Epithelial cell of esophagus (primary cell): ENCODE results near the gene CPED1.

Experiments
- DNase-seq: peaks from one replicate; pipeline ENCODE4 v3.0.0; 2010; ENCODE audit warnings: low read depth
- H3K4me3 ChIP-seq: 2 replicates; pipeline ENCODE4 v1.5.1; 2011; ENCODE audit warnings: mild to moderate bottlenecking, low read length, control low read depth
- TF ChIP-seq, protein P1 (sequence below): IDR thresholded peaks from 2 replicates; pipeline ENCODE4 v1.5.1; 2011; ENCODE audit warnings: low read depth, mild to moderate bottlenecking, low read length, control low read depth, inconsistent platforms; ENCODE audit not compliant: insufficient read depth; ENCODE audit errors: missing control alignments

The CPED1 gene

DNA sequence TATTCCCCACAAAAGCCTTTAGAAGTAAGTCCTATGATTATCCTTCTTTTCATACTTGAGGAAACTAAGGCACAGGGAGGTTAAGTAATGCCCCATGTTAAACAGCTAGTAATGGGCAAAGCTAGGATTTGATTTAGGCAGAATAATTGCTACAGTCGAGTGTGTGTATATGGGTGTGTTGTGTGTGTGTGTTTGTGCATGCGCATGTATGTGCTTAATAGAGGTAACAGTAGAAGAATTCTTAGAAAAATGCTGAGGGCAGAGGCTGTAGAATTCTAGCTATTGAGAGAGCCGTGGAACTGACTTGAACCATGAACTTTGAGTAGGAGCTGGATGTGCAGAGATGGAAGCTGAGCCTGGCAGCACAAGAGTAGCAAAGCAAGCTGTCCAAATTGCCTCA lies 208.9 kb downstream of the CPED1 start:
- TF ChIP-seq, protein P1, sequence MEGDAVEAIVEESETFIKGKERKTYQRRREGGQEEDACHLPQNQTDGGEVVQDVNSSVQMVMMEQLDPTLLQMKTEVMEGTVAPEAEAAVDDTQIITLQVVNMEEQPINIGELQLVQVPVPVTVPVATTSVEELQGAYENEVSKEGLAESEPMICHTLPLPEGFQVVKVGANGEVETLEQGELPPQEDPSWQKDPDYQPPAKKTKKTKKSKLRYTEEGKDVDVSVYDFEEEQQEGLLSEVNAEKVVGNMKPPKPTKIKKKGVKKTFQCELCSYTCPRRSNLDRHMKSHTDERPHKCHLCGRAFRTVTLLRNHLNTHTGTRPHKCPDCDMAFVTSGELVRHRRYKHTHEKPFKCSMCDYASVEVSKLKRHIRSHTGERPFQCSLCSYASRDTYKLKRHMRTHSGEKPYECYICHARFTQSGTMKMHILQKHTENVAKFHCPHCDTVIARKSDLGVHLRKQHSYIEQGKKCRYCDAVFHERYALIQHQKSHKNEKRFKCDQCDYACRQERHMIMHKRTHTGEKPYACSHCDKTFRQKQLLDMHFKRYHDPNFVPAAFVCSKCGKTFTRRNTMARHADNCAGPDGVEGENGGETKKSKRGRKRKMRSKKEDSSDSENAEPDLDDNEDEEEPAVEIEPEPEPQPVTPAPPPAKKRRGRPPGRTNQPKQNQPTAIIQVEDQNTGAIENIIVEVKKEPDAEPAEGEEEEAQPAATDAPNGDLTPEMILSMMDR, result no peak
- DNase-seq, result no peak
- H3K4me3 ChIP-seq, result no peak overlapping the region

DNA sequence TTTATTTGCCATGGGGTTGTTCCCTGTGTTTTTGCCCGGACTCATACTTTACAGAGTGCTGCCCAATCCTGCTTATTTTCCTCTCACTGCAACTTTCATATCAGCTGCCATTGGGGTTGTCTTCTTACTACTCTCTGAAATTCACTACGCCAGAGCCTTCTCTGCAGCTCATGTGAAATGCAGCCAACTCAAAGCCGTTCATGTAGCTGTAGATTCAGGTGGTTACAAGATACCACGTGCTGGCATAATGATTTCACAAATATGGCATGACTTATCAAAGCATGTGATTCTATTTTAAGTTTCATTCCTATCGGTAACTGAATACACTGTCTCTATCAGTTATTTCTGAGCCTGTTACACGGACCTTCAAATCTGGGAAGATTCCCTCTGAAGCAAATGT lies 210.0 kb downstream of the CPED1 start:
- no peak for DNase-seq
- TF ChIP-seq, protein P1, result no peak
- no peak overlapping the region for H3K4me3 ChIP-seq

DNA sequence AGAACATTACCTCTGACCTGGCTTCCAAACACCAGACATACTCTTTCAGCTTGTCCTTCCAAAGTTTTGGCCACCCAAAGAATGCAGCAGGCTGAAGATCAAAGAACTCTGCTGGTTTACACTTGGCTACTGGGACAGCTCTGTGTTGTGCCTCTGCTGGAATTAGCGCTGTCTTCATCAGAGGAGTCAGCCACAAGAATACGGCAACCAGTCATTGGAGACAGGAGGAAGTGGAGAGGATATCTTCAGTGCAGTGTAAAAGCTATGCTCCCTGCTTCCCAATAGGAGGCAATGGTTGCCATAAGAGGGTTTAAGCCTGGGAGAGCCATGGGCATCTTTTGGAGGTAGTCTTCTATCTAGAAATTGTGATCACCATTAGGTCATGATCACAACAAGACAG lies 213.6 kb downstream of the CPED1 start:
- no peak for DNase-seq
- TF ChIP-seq, protein P1, result no peak
- H3K4me3 ChIP-seq, result no peak overlapping the region

DNA sequence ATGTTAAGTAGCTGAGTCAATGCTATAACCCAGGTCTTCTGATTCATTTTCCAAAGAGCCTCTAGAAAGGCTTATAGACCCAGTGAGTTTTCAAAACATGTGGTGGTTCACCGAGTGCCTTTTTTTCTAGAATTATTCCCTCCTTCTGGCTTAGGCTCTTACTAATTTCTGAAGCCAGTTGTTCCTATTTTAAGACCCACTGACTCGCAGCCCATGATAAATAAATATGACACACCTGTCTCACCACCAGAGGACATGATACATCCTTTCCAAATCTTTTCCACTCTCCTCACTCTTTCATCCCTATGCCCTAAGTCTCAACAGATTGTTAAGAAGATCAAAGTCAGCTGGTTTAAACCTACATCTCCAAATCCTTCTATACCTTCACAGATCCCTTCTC lies 214.3 kb downstream of the CPED1 start:
- H3K4me3 ChIP-seq, result no peak overlapping the region
- peak; percentile 13 for DNase-seq
- TF ChIP-seq, protein P1, result no peak

DNA sequence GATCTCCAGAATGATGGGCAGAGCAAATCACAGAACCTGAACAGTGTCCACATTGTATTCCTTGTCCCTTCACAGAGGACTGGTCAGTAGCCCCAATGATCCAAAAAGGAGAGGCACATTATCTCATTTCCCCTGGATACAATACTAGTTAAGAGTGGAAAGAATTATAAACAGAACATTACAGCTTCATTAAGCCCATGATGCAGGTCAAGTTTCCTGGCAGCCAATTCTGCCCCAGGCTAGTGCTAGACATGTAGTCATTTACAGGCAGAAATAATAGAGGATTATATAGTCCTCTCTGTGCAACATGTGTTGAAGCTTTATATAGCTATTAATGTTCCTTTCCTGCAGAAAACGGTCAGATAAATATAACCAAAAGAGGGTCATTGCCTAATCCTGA lies 216.0 kb downstream of the CPED1 start:
- no peak overlapping the region for H3K4me3 ChIP-seq
- DNase-seq, result peak; percentile 41
- TF ChIP-seq, protein P1, result no peak

DNA sequence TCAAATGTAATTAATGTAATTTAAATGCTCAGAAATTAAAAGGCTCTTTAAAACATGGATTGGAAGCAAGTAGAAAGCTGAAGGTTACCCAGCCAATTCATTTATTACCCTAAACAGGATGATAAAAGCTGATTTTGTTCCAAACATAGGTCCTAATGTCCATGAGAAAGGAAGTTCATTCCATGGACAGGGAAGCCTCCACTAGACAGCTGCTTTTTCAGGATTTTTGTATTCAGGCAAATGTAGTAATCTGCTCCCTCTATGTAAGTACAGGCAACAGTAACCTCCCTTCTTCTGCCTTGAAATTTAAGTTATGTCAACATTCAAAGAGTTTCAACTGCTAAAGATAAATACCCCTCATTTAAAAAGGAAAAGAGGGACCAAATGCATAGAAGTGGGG lies 217.3 kb downstream of the CPED1 start:
- DNase-seq, result no peak
- TF ChIP-seq, protein P1, result no peak
- no peak overlapping the region for H3K4me3 ChIP-seq

DNA sequence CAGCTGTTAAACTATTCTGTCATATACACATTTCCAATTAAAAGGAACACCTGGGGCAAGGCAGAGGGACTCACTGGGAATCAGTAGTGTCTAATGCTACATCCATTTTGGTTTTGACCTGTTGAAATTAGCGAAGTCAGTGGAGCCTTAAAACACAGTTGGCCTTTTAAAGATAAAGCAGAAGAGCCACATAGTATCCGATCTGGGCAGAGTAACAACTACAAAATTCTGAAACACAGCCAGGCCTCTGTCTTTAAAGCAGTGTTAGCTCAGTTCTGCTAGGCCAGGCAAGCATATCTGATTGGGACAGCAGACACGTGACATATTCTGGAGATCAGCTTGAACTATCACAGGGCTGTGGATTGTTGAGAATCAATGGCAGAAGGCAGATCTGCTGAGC lies 222.7 kb downstream of the CPED1 start:
- TF ChIP-seq, protein P1, result no peak
- no peak overlapping the region for H3K4me3 ChIP-seq
- DNase-seq, result no peak
